ENCODE data around the gene SLC6A17.

The SLC6A17 gene

GRCh38 chr1:110170766-110171733, 20.8 kb downstream of the SLC6A17 start:
- Histone ChIP-seq H2AFZ (ENCODE audit: low read depth, low read length) (no peak overlapping the region), H3K36me3 (ENCODE audit: insufficient read depth, low read length) (no peaks in the 10 kb centered on the region), H3K4me1 (ENCODE audit: insufficient read depth, low read length) (no peaks in the 10 kb centered on the region), H3K4me3 (ENCODE audit: low read length) (no peak overlapping the region), H3K27me3 (ENCODE audit: insufficient read depth, low read length) (peaks cover 19% of the 10 kb centered on the region), H3K9me3 (ENCODE audit: low read length) (no peaks in the 10 kb centered on the region)

- no peak overlapping the region for H2AFZ ChIP-seq (ENCODE audit: low read depth, low read length)
- no peaks in the 10 kb centered on the region for H3K9me3 ChIP-seq (ENCODE audit: low read length)
- H3K4me3 ChIP-seq (ENCODE audit: low read length), result no peak overlapping the region
- peaks cover 22% of the 10 kb centered on the region for H3K27me3 ChIP-seq (ENCODE audit: insufficient read depth, low read length)
- no peaks in the 10 kb centered on the region for H3K4me1 ChIP-seq (ENCODE audit: insufficient read depth, low read length)
- no peaks in the 10 kb centered on the region for H3K36me3 ChIP-seq (ENCODE audit: insufficient read depth, low read length)
Measured at GRCh38 chr1:110172001-110172400, 21.7 kb downstream of the SLC6A17 start.

- no peak overlapping the region for H2AFZ ChIP-seq (ENCODE audit: low read depth, low read length)
- H3K36me3 ChIP-seq (ENCODE audit: insufficient read depth, low read length), result no peaks in the 10 kb centered on the region
- H3K4me1 ChIP-seq (ENCODE audit: insufficient read depth, low read length), result no peaks in the 10 kb centered on the region
- H3K4me3 ChIP-seq (ENCODE audit: low read length), result no peak overlapping the region
- H3K27me3 ChIP-seq (ENCODE audit: insufficient read depth, low read length), result peaks cover 19% of the 10 kb centered on the region
- no peaks in the 10 kb centered on the region for H3K9me3 ChIP-seq (ENCODE audit: low read length)
Measured at GRCh38 chr1:110173466-110174105, 23.3 kb downstream of the SLC6A17 start.

GRCh38 chr1:110174961-110175360, 24.7 kb downstream of the SLC6A17 start:
- Histone ChIP-seq H3K9me3 (ENCODE audit: low read length) (no peaks in the 10 kb centered on the region), H3K36me3 (ENCODE audit: insufficient read depth, low read length) (no peaks in the 10 kb centered on the region)

GRCh38 chr1:110176299-110176956, 26.1 kb downstream of the SLC6A17 start:
- peaks cover 15% of the 10 kb centered on the region for H3K27me3 ChIP-seq (ENCODE audit: insufficient read depth, low read length)
- no peaks in the 10 kb centered on the region for H3K36me3 ChIP-seq (ENCODE audit: insufficient read depth, low read length)
- peaks cover 1% of the 10 kb centered on the region for H3K9me3 ChIP-seq (ENCODE audit: low read length)
- no peak overlapping the region for H2AFZ ChIP-seq (ENCODE audit: low read depth, low read length)
- H3K4me1 ChIP-seq (ENCODE audit: insufficient read depth, low read length), result no peaks in the 10 kb centered on the region
- no peak overlapping the region for H3K4me3 ChIP-seq (ENCODE audit: low read length)

More at GRCh38 chr1:110174961-110175360, 24.7 kb downstream of the SLC6A17 start:
- H3K4me3 ChIP-seq (ENCODE audit: low read length), result no peak overlapping the region
- H3K27me3 ChIP-seq (ENCODE audit: insufficient read depth, low read length), result peaks cover 19% of the 10 kb centered on the region
- H3K4me1 ChIP-seq (ENCODE audit: insufficient read depth, low read length), result no peaks in the 10 kb centered on the region
- H2AFZ ChIP-seq (ENCODE audit: low read depth, low read length), result no peak overlapping the region

GRCh38 chr1:110177775-110178174, 27.5 kb downstream of the SLC6A17 start:
- H3K9me3 ChIP-seq (ENCODE audit: low read length), result peaks cover 1% of the 10 kb centered on the region
- no peak overlapping the region for H3K4me3 ChIP-seq (ENCODE audit: low read length)
- H2AFZ ChIP-seq (ENCODE audit: low read depth, low read length), result no peak overlapping the region
- H3K36me3 ChIP-seq (ENCODE audit: insufficient read depth, low read length), result no peaks in the 10 kb centered on the region
- H3K4me1 ChIP-seq (ENCODE audit: insufficient read depth, low read length), result no peaks in the 10 kb centered on the region
- peaks cover 10% of the 10 kb centered on the region for H3K27me3 ChIP-seq (ENCODE audit: insufficient read depth, low read length)

- H3K4me1 ChIP-seq (ENCODE audit: insufficient read depth, low read length), result no peaks in the 10 kb centered on the region
- no peak overlapping the region for H3K4me3 ChIP-seq (ENCODE audit: low read length)
- H3K36me3 ChIP-seq (ENCODE audit: insufficient read depth, low read length), result no peaks in the 10 kb centered on the region
- H3K9me3 ChIP-seq (ENCODE audit: low read length), result peaks cover 1% of the 10 kb centered on the region
- H3K27me3 ChIP-seq (ENCODE audit: insufficient read depth, low read length), result peaks cover 24% of the 10 kb centered on the region
- no peak overlapping the region for H2AFZ ChIP-seq (ENCODE audit: low read depth, low read length)
Measured at GRCh38 chr1:110183642-110184167, 33.4 kb downstream of the SLC6A17 start.

- H3K27me3 ChIP-seq (ENCODE audit: insufficient read depth, low read length), result peaks cover 32% of the 10 kb centered on the region
- H3K36me3 ChIP-seq (ENCODE audit: insufficient read depth, low read length), result no peaks in the 10 kb centered on the region
- no peak overlapping the region for H2AFZ ChIP-seq (ENCODE audit: low read depth, low read length)
- H3K9me3 ChIP-seq (ENCODE audit: low read length), result peaks cover 1% of the 10 kb centered on the region
- H3K4me3 ChIP-seq (ENCODE audit: low read length), result no peak overlapping the region
- no peaks in the 10 kb centered on the region for H3K4me1 ChIP-seq (ENCODE audit: insufficient read depth, low read length)
Measured at GRCh38 chr1:110184446-110184845, 34.2 kb downstream of the SLC6A17 start.

- H3K9me3 ChIP-seq (ENCODE audit: low read length), result peaks cover 1% of the 10 kb centered on the region
- H3K4me3 ChIP-seq (ENCODE audit: low read length), result no peak overlapping the region
- H3K27me3 ChIP-seq (ENCODE audit: insufficient read depth, low read length), result peaks cover 39% of the 10 kb centered on the region
Measured at GRCh38 chr1:110185181-110185580, 34.9 kb downstream of the SLC6A17 start.

GRCh38 chr1:110186558-110186957, 36.3 kb downstream of the SLC6A17 start:
- no peaks in the 10 kb centered on the region for H3K4me1 ChIP-seq (ENCODE audit: insufficient read depth, low read length)
- no peak overlapping the region for H2AFZ ChIP-seq (ENCODE audit: low read depth, low read length)
- peaks cover 40% of the 10 kb centered on the region for H3K27me3 ChIP-seq (ENCODE audit: insufficient read depth, low read length)
- H3K36me3 ChIP-seq (ENCODE audit: insufficient read depth, low read length), result no peaks in the 10 kb centered on the region
- no peaks in the 10 kb centered on the region for H3K9me3 ChIP-seq (ENCODE audit: low read length)
- no peak overlapping the region for H3K4me3 ChIP-seq (ENCODE audit: low read length)

More at GRCh38 chr1:110185181-110185580, 34.9 kb downstream of the SLC6A17 start:
- H3K4me1 ChIP-seq (ENCODE audit: insufficient read depth, low read length), result no peaks in the 10 kb centered on the region
- no peak overlapping the region for H2AFZ ChIP-seq (ENCODE audit: low read depth, low read length)
- no peaks in the 10 kb centered on the region for H3K36me3 ChIP-seq (ENCODE audit: insufficient read depth, low read length)

GRCh38 chr1:110187139-110187890, 37.0 kb downstream of the SLC6A17 start:
- no peaks in the 10 kb centered on the region for H3K36me3 ChIP-seq (ENCODE audit: insufficient read depth, low read length)
- H3K27me3 ChIP-seq (ENCODE audit: insufficient read depth, low read length), result peaks cover 37% of the 10 kb centered on the region
- H3K4me3 ChIP-seq (ENCODE audit: low read length), result no peak overlapping the region
- H2AFZ ChIP-seq (ENCODE audit: low read depth, low read length), result no peak overlapping the region
- H3K9me3 ChIP-seq (ENCODE audit: low read length), result no peaks in the 10 kb centered on the region
- no peaks in the 10 kb centered on the region for H3K4me1 ChIP-seq (ENCODE audit: insufficient read depth, low read length)

- Histone ChIP-seq H3K4me3 (ENCODE audit: low read length) (no peak overlapping the region), H3K4me1 (ENCODE audit: insufficient read depth, low read length) (no peaks in the 10 kb centered on the region), H2AFZ (ENCODE audit: low read depth, low read length) (no peak overlapping the region), H3K9me3 (ENCODE audit: low read length) (no peaks in the 10 kb centered on the region), H3K27me3 (ENCODE audit: insufficient read depth, low read length) (peaks cover 37% of the 10 kb centered on the region), H3K36me3 (ENCODE audit: insufficient read depth, low read length) (no peaks in the 10 kb centered on the region)
Measured at GRCh38 chr1:110188035-110188618, 37.8 kb downstream of the SLC6A17 start.

Measured in neuron (in vitro differentiated cells).